SHP77 (cell line): ENCODE results near the gene STING1.
"Not testable (repeated sequence)": the region's sequence is repeated elsewhere in the genome, so short reads cannot be mapped to it uniquely, and the experiment has no call there.

Experiments
- DNase-seq, 2 experiments: peaks; one replicate each; lab custom pipeline; 2025; lab: John Stamatoyannopoulos, UW

Gene STING1

GRCh38 chr5:139482050-139482889 lies at the start of gene STING1:
STING1 (minus strand) TSS chr5:139482758; CDS start chr5:139481704, 1,054 bp downstream.
- peak; percentile 90 to 94 for DNase-seq

DNA sequence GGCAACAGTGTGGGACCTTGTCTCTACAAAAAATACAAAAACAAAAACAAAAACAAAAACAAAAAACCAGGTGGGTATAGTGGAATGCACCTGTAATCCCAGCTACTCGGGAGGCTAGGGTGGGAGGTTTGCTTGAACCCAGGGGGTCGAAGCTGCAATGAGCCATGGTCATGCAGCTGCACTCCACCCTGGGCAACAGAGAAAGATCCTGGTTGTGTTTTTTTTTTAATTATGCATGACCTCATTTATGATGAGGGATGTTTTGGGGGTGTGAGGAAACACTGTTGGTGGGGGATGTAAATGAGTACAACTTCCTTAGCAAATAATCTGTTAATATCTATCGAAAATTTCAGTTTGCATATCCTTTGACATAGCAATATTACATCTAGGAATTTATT lies 49.2 kb upstream of the STING1 start:
- DNase-seq = no peak

- DNase-seq = not testable (repeated sequence)
Measured at GRCh38 chr5:139530079-139530478, 47.5 kb upstream of the STING1 start.

GRCh38 chr5:139528695-139529094 lies 46.1 kb upstream of the STING1 start:
- not testable (repeated sequence) for DNase-seq

DNA sequence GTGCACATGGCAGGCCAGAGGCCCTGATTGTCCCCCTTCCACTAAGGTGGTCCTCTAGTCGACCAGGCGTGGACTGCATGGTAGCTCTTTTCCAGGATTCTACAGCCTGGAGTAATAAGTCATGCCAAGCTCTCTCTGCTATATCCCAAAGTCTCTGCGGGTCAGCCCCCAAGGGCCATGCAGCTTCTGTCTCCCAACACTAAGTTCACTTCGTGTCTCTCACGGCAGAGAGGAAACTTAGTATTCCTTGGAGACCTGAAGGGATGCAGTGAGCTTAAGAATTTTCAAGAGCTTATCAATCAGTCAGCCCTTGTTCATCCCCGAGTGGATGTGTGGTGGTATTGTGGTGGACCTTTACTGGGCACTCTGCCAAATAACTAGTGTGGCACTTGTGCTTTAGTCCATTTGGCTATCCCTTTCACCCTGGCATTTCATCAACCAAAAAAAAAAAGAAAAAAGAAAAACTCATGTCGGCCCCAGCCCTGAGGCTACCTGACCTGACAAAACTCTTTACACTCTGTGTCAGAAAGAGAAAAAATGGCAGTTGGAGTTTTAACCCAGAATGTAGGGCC lies 45.4 kb upstream of the STING1 start:
- not testable (repeated sequence) for DNase-seq

GRCh38 chr5:139527090-139527470 lies 44.5 kb upstream of the STING1 start:
- DNase-seq = not testable (repeated sequence)

DNA sequence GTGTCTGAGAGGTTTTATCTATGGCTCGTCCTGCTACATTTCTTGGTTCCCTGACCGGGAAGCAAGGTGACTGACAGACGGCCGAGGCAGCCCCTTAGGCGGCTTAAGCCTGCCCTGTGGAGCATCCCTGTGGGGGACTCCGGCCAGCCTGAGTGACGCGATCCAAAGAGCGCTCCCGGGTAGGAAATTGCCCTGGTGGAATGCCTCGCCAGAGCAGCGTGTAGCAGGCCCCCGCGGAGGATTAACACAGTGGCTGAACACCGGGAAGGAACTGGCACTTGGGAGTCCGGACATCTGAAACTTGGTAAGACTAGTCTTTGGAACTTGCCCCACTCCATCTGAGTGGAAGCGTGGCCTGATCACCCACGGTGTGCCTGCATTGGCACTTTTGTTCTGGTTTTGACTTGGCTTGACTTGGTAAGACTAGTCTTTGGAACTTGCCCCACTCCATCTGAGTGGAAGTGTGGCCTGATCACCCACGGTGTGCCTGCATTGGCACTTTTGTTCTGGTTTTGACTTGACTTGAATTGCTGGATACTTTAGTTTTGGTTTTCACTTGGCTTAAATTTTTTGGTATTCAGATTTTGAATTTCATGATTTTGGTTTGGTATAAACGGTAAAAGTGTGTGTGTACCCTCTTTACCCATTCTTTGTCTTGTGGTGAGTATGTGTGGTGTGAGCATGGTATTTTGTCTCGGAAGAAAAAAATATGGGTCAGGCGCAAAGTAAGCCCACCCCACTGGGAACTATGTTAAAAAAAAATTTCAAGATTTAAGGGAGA lies 43.9 kb upstream of the STING1 start:
- not testable (repeated sequence) for DNase-seq

DNA sequence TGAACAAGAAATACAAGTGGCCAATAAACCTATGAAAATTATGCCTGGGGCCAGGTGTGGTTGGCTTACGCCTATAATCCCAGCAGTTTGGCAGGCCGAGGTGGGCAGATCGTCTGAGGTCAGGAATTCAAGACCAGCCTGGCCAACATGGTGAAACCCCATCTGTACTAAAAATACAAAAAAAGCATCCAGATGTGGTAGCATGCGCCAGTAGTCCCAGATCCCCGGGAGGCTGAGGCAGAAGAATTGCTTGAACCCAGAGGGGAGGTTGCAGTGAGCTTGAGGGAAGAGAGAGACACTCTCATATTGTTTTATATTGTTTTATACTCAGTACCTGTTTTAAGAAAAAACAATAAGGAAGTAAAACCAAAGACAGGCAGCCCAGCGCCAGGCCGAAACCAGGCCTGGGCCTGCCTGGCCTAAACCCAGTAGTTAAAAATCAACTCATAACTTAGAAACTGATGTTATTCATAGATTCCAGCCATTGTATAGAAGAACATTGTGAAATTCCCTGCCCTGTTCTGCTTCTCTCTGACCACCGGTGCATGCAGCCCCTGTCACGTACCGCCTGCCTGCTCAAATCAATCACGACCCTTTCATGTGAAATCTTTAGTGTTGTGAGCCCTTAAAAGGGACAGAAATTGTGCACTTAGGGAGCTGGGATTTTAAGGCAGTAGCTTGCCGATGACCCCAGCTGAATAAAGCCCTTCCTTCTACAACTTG lies 43.2 kb upstream of the STING1 start:
- DNase-seq = not testable (repeated sequence)

DNA sequence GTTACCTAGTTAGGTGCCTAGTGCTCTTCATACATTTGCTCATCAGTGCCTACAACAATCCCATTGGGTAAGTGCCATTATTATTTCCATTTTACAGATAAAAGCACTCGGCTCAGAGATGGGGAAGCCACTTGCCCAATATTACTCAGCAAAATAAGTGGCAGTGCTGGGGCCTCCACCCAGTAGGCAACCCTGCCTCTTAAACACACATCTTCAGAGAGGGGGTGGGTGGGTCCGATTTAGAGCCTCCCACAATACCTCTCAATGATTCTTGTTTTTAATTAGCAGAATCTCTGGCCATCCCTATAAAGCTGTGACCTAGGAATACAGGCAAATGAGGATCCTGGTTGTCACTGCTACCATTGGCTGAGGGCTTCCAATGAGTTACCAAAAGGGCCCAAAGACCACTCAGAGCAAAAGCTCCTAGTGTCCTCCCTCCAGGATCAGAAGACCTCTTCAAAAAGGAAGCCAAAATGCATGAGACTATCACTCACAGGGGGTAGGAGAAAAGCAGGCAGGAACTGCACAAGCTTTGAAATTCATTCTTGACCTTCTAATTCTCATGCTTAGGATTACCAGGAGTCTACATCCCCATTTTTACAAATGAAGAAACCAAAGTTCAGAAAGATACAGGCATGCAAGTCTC lies 42.5 kb upstream of the STING1 start:
- no peak for DNase-seq

- no peak for DNase-seq
Measured at GRCh38 chr5:139524446-139524845, 41.9 kb upstream of the STING1 start.

- DNase-seq = no peak
Measured at GRCh38 chr5:139523635-139524445, 41.3 kb upstream of the STING1 start.

DNA sequence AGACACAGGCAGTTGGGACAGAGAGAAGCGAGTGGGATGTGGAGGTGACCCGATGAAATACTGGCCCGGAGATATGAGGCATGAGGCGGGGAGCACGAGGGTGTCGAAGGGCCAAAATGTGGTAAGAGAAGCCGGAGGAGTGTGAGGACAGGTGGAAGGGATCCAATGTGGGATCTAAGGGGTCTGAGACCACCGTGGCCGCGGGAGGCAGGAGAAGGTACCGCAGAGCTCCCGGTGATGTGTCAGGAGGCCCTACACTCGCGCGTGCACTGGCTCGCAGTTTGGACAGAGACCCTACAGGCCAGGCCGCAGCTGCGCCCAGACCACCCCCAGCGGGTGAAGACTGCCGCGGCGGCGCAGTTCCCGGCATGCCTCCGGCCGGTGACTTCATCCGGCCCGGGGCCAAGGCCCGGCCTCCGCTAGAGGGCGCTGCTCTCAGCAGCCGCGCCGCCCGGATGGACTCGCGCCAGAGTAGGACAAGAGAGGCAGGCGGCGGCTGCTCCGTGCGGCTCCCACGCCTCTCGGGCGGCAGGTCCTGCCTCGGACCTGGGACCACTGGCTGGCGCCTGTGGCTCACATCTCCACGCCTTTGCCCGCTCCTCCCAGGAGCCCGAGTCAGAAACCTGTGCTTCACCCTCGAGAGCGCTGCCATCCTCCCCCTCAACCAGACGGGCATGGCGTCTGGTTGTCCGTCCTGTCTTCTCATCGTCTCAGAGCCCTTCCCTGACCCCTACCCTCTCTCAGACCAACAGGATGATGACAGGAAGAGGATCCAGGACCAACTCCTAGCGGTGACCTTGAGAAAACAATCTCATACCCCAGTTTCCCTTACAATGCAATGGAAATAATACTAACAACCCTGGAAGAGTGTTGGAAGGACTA lies 35.4 kb upstream of the STING1 start:
- peak; percentile 82 to 92 for DNase-seq

- DNase-seq = no peak
Measured at GRCh38 chr5:139514486-139514856, 31.9 kb upstream of the STING1 start.

GRCh38 chr5:139513852-139514485 lies 31.4 kb upstream of the STING1 start:
- DNase-seq = no peak

GRCh38 chr5:139513434-139513833 lies 30.9 kb upstream of the STING1 start:
- DNase-seq = peak; percentile 87 to 90

DNA sequence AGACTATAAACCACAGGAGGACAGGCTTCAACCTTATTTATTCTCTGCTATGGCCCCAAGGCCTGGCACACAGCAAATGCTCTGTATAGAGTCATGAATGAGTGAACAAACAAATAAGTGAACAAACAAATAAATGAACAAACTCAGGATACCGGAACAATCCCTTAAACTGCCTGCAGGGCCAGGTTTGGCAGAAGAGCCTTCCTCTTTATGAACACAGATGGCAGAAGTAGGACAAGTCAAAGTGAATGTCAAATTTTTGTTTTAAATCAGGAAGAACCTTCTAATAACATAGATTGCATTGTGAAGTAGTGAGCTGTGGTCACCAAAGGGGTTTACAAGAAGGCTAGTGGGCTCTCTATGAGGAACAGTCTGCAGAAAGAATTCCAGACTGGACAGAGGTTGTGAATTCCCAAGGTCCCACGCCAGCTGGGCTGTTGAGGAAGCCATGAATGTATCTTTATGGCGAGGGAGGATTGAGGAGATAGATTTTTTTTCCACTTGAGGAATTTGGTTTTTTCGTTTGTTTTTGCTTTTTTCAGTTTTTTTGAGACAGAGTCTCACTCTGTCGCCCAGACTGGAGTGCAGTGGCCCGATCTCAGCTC lies 30.3 kb upstream of the STING1 start:
- no peak for DNase-seq

- DNase-seq = not testable (repeated sequence)
Measured at GRCh38 chr5:139504722-139505121, 22.2 kb upstream of the STING1 start.

GRCh38 chr5:139503879-139504278 lies 21.3 kb upstream of the STING1 start:
- DNase-seq = peak; percentile 17 to 44
